Suprapubic skin (tissue), 4 donors: Measurements from ENCODE around the gene CLEC2A. TPM values are rescaled to one million over a fixed set of nuclear protein-coding genes. Genes with fewer than 3 reads are reported as not detected.
A peak's percentile ranks its signal among the peaks of the same experiment; 100 is the strongest.

Experiments
- DNase-seq, 2 donors: peaks; one replicate each; pipeline ENCODE4 v3.0.0-alpha.2; 2019; ENCODE audit warnings: low spot score in 2 of 2
- H3K27ac ChIP-seq: fragments of 200-600 bp; sonication (generic); one replicate; pipeline ENCODE4 v1.5.1; 2019
- H3K27me3 ChIP-seq: fragments of 200-600 bp; sonication (generic); one replicate; pipeline ENCODE4 v1.5.1; 2019
- H3K36me3 ChIP-seq: fragments of 200-600 bp; sonication (generic); one replicate; pipeline ENCODE4 v1.5.1; 2019
- H3K4me1 ChIP-seq: fragments of 200-600 bp; sonication (generic); one replicate; pipeline ENCODE4 v1.5.1; 2019
- H3K4me3 ChIP-seq: fragments of 200-600 bp; sonication (generic); one replicate; pipeline ENCODE4 v1.5.1; 2019; ENCODE audit warnings: mild to moderate bottlenecking
- H3K9me3 ChIP-seq: fragments of 200-600 bp; sonication (generic); one replicate; pipeline ENCODE4 v1.5.1; 2019
- CTCF ChIP-seq, 2 donors: fragments of 200-600 bp in 1 of 2; fragments of 450-650 bp in 1 of 2; sonication (generic) in 1 of 2; IDR thresholded peaks; one replicate each; pipeline ENCODE4 v1.5.1; 2016 to 2019; ENCODE audit warnings: antibody characterized with exemption in 2 of 2, mild to moderate bottlenecking in 1 of 2, moderate library complexity in 1 of 2
- EP300 ChIP-seq: sonication (generic); formaldehyde crosslinking; IDR thresholded peaks from one replicate; pipeline ENCODE4 v1.6.1; 2017; ENCODE audit warnings: antibody characterized with exemption
- POLR2A ChIP-seq, 2 donors: fragments of 450-650 bp; IDR thresholded peaks; one replicate each; pipeline ENCODE4 v1.6.1; 2017; ENCODE audit warnings: antibody characterized with exemption in 2 of 2, mild to moderate bottlenecking in 2 of 2, moderate library complexity in 2 of 2
- POLR2AphosphoS5 ChIP-seq, 3 donors: sonication (generic); formaldehyde crosslinking; IDR thresholded peaks; one replicate each; pipeline ENCODE4 v1.6.1; 2017; ENCODE audit warnings: antibody characterized with exemption in 3 of 3
- WGBS: methylation state at CpG from one replicate; pipeline ENCODE4 v1.1.5; 2018; 5-methylcytosine and 5-hydroxymethylcytosine counted together
- total RNA-seq, 4 donors: library from RNA; depleted of rRNA; stranded (reverse); fragments of >200 nt; gene quantifications; one replicate each; pipeline ENCODE4 v1.1.0, GENCODE V29; 2016

The CLEC2A gene
- total RNA-seq, 4 donors from 2014 or later, result 35.7 to 68.5 (median 60.8) TPM

- H3K9me3 ChIP-seq, result no peaks in the 10 kb centered on the region
- TF ChIP-seq POLR2AphosphoS5 (IDR thresholded peaks at IDR 0.05) (peak in 1 of 3 donors; percentile 7), CTCF (IDR thresholded peaks at IDR 0.05) (no peak), EP300 (no peak), POLR2A (IDR thresholded peaks at IDR 0.05) (peak in 1 of 2 donors; percentile 56)
- DNase-seq, result no peak
- 8% methylated on average over 11 of the region's 11 CpGs for WGBS
- H3K27ac ChIP-seq, result peak within 1 kb of the TSS; percentile 94
- no peaks in the 10 kb centered on the region for H3K36me3 ChIP-seq
- H3K4me1 ChIP-seq, result peaks cover 30% of the 10 kb centered on the region
- peak within 1 kb of the TSS; percentile 48 for H3K4me3 ChIP-seq
- no peaks in the 10 kb centered on the region for H3K27me3 ChIP-seq
Observed at GRCh38 chr12:9869307-9870161, 62.6 kb downstream of the CLEC2A start, which contains the start of gene CLEC2B. CLEC2B (minus strand) TSS chr12:9869354.

GRCh38 chr12:9868951-9869306, 63.2 kb downstream of the CLEC2A start:
- Histone ChIP-seq H3K4me1 (peaks cover 30% of the 10 kb centered on the region), H3K9me3 (no peaks in the 10 kb centered on the region), H3K4me3 (peak overlapping the region; percentile 48), H3K27me3 (no peaks in the 10 kb centered on the region), H3K36me3 (no peaks in the 10 kb centered on the region), H3K27ac (peak overlapping the region; percentile 94)
- 17% methylated on average over 4 of the region's 4 CpGs for WGBS
- no peak for DNase-seq
- TF ChIP-seq EP300, result no peak
- TF ChIP-seq POLR2AphosphoS5 (IDR thresholded peaks at IDR 0.05), result no peak
- no peak for TF ChIP-seq CTCF (IDR thresholded peaks at IDR 0.05)
- no peak for TF ChIP-seq POLR2A (IDR thresholded peaks at IDR 0.05)

GRCh38 chr12:9868311-9868801, 63.8 kb downstream of the CLEC2A start:
- TF ChIP-seq EP300 (no peak), POLR2A (IDR thresholded peaks at IDR 0.05) (no peak), CTCF (IDR thresholded peaks at IDR 0.05) (no peak)
- peak overlapping the region; percentile 94 for H3K27ac ChIP-seq
- 37% methylated on average over 11 of the region's 11 CpGs for WGBS

GRCh38 chr12:9867531-9867930, 64.6 kb downstream of the CLEC2A start:
- peaks cover 26% of the 10 kb centered on the region for H3K4me1 ChIP-seq
- H3K27me3 ChIP-seq, result no peaks in the 10 kb centered on the region
- WGBS, result 16% methylated on average over 4 of the region's 4 CpGs
- H3K4me3 ChIP-seq, result peak overlapping the region; percentile 48
- H3K9me3 ChIP-seq, result no peaks in the 10 kb centered on the region
- TF ChIP-seq POLR2A (IDR thresholded peaks at IDR 0.05) (no peak), CTCF (IDR thresholded peaks at IDR 0.05) (no peak), POLR2AphosphoS5 (IDR thresholded peaks at IDR 0.05) (no peak), EP300 (no peak)
- DNase-seq, result no peak
- H3K36me3 ChIP-seq, result no peaks in the 10 kb centered on the region
- peak overlapping the region; percentile 94 for H3K27ac ChIP-seq

More at GRCh38 chr12:9868311-9868801, 63.8 kb downstream of the CLEC2A start:
- H3K4me1 ChIP-seq, result peaks cover 29% of the 10 kb centered on the region
- no peaks in the 10 kb centered on the region for H3K36me3 ChIP-seq
- no peaks in the 10 kb centered on the region for H3K9me3 ChIP-seq
- H3K4me3 ChIP-seq, result peak overlapping the region; percentile 48
- DNase-seq, result no peak
- H3K27me3 ChIP-seq, result no peaks in the 10 kb centered on the region

GRCh38 chr12:9866860-9867269, 65.3 kb downstream of the CLEC2A start:
- Histone ChIP-seq H3K27me3 (no peaks in the 10 kb centered on the region), H3K27ac (peak overlapping the region; percentile 94), H3K4me1 (peaks cover 19% of the 10 kb centered on the region), H3K4me3 (peak overlapping the region; percentile 48), H3K9me3 (no peaks in the 10 kb centered on the region), H3K36me3 (no peaks in the 10 kb centered on the region)
- DNase-seq, result no peak
- TF ChIP-seq POLR2AphosphoS5 (IDR thresholded peaks at IDR 0.05), result no peak
- no peak for TF ChIP-seq CTCF (IDR thresholded peaks at IDR 0.05)
- no peak for TF ChIP-seq EP300
- no peak for TF ChIP-seq POLR2A (IDR thresholded peaks at IDR 0.05)
- WGBS, result 38% methylated on average over 4 of the region's 4 CpGs
